ENCODE results near the gene SNAPIN.

Gene SNAPIN

GRCh38 chr1:153646672-153647345, 11.7 kb upstream of the SNAPIN start:
- TF ChIP-seq CTCF (IDR thresholded peaks at IDR 0.05; ENCODE audit: low read length) = no peak
- TF ChIP-seq EZH2 (IDR thresholded peaks at IDR 0.05; ENCODE audit: borderline replicate concordance, low read length) = no peak
- no peak overlapping the region for H2AFZ ChIP-seq (ENCODE audit: low read length)
- no peaks in the 10 kb centered on the region for H3F3A ChIP-seq (ENCODE audit: insufficient read depth, low read length)
- no peaks in the 10 kb centered on the region for H3K79me2 ChIP-seq (ENCODE audit: insufficient read depth, low read length)
- H3K36me3 ChIP-seq (ENCODE audit: insufficient read depth, low read length) = peaks cover 56% of the 10 kb centered on the region
- no peaks in the 10 kb centered on the region for H3K9me3 ChIP-seq (ENCODE audit: low read length)
- H3K27ac ChIP-seq (ENCODE audit: low read depth, low read length, poor library complexity, severe bottlenecking) = no peak overlapping the region
- no peak overlapping the region for H3K4me3 ChIP-seq (ENCODE audit: low read depth, low read length, poor library complexity, severe bottlenecking)
- H3K9me2 ChIP-seq (ENCODE audit: low read depth, low read length) = no peaks in the 10 kb centered on the region
- H3K27me3 ChIP-seq (ENCODE audit: insufficient read depth, low read length) = no peaks in the 10 kb centered on the region
- no peak overlapping the region for H3K9ac ChIP-seq (ENCODE audit: low read length)
- H3K4me2 ChIP-seq (ENCODE audit: low read length) = no peak overlapping the region
- no peaks in the 10 kb centered on the region for H4K20me1 ChIP-seq (ENCODE audit: insufficient read depth, low read length)
- no peaks in the 10 kb centered on the region for H3K4me1 ChIP-seq (ENCODE audit: insufficient read depth, low read length, severe bottlenecking)

- H3K4me3 ChIP-seq (ENCODE audit: low read depth, low read length, poor library complexity, severe bottlenecking) = no peak overlapping the region
- TF ChIP-seq EZH2 (IDR thresholded peaks at IDR 0.05; ENCODE audit: borderline replicate concordance, low read length) (no peak), CTCF (IDR thresholded peaks at IDR 0.05; ENCODE audit: low read length) (no peak)
- no peaks in the 10 kb centered on the region for H3K9me3 ChIP-seq (ENCODE audit: low read length)
- no peaks in the 10 kb centered on the region for H3K27me3 ChIP-seq (ENCODE audit: insufficient read depth, low read length)
- no peaks in the 10 kb centered on the region for H3K79me2 ChIP-seq (ENCODE audit: insufficient read depth, low read length)
- no peaks in the 10 kb centered on the region for H4K20me1 ChIP-seq (ENCODE audit: insufficient read depth, low read length)
- no peak overlapping the region for H3K27ac ChIP-seq (ENCODE audit: low read depth, low read length, poor library complexity, severe bottlenecking)
- H3K9ac ChIP-seq (ENCODE audit: low read length) = no peak overlapping the region
- no peaks in the 10 kb centered on the region for H3K4me1 ChIP-seq (ENCODE audit: insufficient read depth, low read length, severe bottlenecking)
- no peak overlapping the region for H3K4me2 ChIP-seq (ENCODE audit: low read length)
- H3F3A ChIP-seq (ENCODE audit: insufficient read depth, low read length) = no peaks in the 10 kb centered on the region
- peaks cover 51% of the 10 kb centered on the region for H3K36me3 ChIP-seq (ENCODE audit: insufficient read depth, low read length)
- no peaks in the 10 kb centered on the region for H3K9me2 ChIP-seq (ENCODE audit: low read depth, low read length)
- no peak overlapping the region for H2AFZ ChIP-seq (ENCODE audit: low read length)
These were observed 11.2 kb upstream of the SNAPIN start for GRCh38 chr1:153647346-153647714.

DNA sequence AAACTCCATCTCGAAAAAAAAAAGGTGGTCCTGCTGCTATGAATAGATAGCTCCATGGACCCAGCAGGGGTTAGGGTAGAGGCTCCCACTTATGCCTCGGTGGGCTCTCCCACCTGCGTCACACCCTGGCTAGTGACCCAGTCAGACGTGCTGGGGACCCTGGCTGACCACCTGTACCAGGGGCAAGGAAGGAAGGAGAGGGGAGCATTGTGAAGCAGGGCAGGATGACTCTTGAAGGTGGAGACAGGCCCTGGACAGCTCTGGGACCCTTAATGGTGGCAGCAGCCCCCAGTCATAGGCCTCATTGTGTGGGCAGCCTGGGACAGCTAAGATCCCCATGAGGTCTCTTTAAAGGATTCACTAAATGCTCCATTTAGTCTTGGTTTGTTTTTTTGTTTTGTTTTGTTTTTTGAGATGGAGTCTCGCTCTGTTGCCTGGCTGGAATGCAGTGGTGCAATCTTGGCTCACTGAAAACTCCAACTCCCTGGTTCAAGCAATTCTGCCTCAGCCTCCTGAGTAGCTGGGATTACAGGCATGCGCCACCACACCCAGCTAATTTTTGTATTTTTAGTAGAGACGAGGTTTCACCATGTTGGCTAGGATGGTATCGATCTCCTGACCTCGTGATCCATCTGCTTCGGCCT, 10.4 kb upstream of the SNAPIN start:
- Histone ChIP-seq H3K4me3 (ENCODE audit: low read depth, low read length, poor library complexity, severe bottlenecking) (no peak overlapping the region), H3K4me1 (ENCODE audit: insufficient read depth, low read length, severe bottlenecking) (peaks cover 6% of the 10 kb centered on the region), H3K9me2 (ENCODE audit: low read depth, low read length) (no peaks in the 10 kb centered on the region), H4K20me1 (ENCODE audit: insufficient read depth, low read length) (no peaks in the 10 kb centered on the region), H3K27me3 (ENCODE audit: insufficient read depth, low read length) (no peaks in the 10 kb centered on the region), H3K4me2 (ENCODE audit: low read length) (no peak overlapping the region), H2AFZ (ENCODE audit: low read length) (no peak overlapping the region), H3K36me3 (ENCODE audit: insufficient read depth, low read length) (peaks cover 43% of the 10 kb centered on the region), H3F3A (ENCODE audit: insufficient read depth, low read length) (no peaks in the 10 kb centered on the region), H3K79me2 (ENCODE audit: insufficient read depth, low read length) (no peaks in the 10 kb centered on the region), H3K27ac (ENCODE audit: low read depth, low read length, poor library complexity, severe bottlenecking) (no peak overlapping the region), H3K9ac (ENCODE audit: low read length) (no peak overlapping the region), H3K9me3 (ENCODE audit: low read length) (no peaks in the 10 kb centered on the region)
- TF ChIP-seq CTCF (IDR thresholded peaks at IDR 0.05; ENCODE audit: low read length) (no peak), EZH2 (IDR thresholded peaks at IDR 0.05; ENCODE audit: borderline replicate concordance, low read length) (no peak)
